DOHH2 (cell line): ENCODE results near the gene DNMT1.
A peak's percentile ranks its signal among the peaks of the same experiment; 100 is the strongest.

ENCODE experiments used
- H3F3A ChIP-seq: fragments of 200-600 bp; sonication (generic), shearing (Covaris generic); 2 replicates; pipeline ENCODE4 v1.6.0; 2016; ENCODE audit warnings: antibody characterized with exemption, mild to moderate bottlenecking; ENCODE audit not compliant: control insufficient read depth, insufficient read depth
- H3K27ac ChIP-seq: fragments of 200-600 bp; sonication (generic); 2 replicates; pipeline ENCODE4 v1.5.1; 2014; ENCODE audit warnings: low read depth, mild to moderate bottlenecking, low read length, moderate library complexity
- H3K27me3 ChIP-seq: fragments of 200-600 bp; sonication (generic); 2 replicates; pipeline ENCODE4 v1.6.1; 2014; ENCODE audit warnings: mild to moderate bottlenecking, low read length, mixed read lengths; ENCODE audit not compliant: control insufficient read depth
- H3K36me3 ChIP-seq: fragments of 200-600 bp; sonication (generic); 2 replicates; pipeline ENCODE4 v1.6.1; 2014; ENCODE audit warnings: mild to moderate bottlenecking, low read length, moderate library complexity, mixed read lengths; ENCODE audit not compliant: control insufficient read depth
- H3K4me1 ChIP-seq: fragments of 200-600 bp; sonication (generic); 2 replicates; pipeline ENCODE4 v1.6.1; 2014; ENCODE audit warnings: mild to moderate bottlenecking, low read length, mixed read lengths; ENCODE audit not compliant: control insufficient read depth
- H3K4me2 ChIP-seq: fragments of 200-600 bp; sonication (generic); 2 replicates; pipeline ENCODE4 v1.6.0; 2014; ENCODE audit warnings: mild to moderate bottlenecking, low read length, moderate library complexity
- H3K4me3 ChIP-seq: fragments of 200-600 bp; sonication (generic); 2 replicates; pipeline ENCODE4 v1.5.1; 2014; ENCODE audit warnings: mild to moderate bottlenecking, low read length, mixed read lengths
- H3K79me2 ChIP-seq: fragments of 200-600 bp; sonication (generic); 2 replicates; pipeline ENCODE4 v1.6.1; 2014; ENCODE audit warnings: mild to moderate bottlenecking, low read length, mixed read lengths; ENCODE audit not compliant: control insufficient read depth
- H3K9me2 ChIP-seq: fragments of 200-600 bp; sonication (generic); replicated peaks from 2 replicates; pipeline ENCODE4 v1.6.1; 2014; ENCODE audit warnings: mild to moderate bottlenecking, low read length, mixed read lengths; ENCODE audit not compliant: control insufficient read depth
- H3K9me3 ChIP-seq: fragments of 200-600 bp; sonication (generic); 2 replicates; pipeline ENCODE4 v1.6.1; 2014; ENCODE audit warnings: antibody characterized with exemption, low read length, mixed read lengths; ENCODE audit not compliant: control insufficient read depth, insufficient read depth
- H4K20me1 ChIP-seq: fragments of 200-600 bp; sonication (generic); 2 replicates; pipeline ENCODE4 v1.6.0; 2014; ENCODE audit warnings: low read depth, mild to moderate bottlenecking, antibody characterized with exemption, low read length, moderate library complexity; ENCODE audit not compliant: control insufficient read depth, insufficient read depth
- CTCF ChIP-seq: fragments of 200-600 bp; sonication (generic); IDR thresholded peaks from one replicate; pipeline ENCODE4 v1.5.1; 2014; ENCODE audit warnings: antibody characterized with exemption, mild to moderate bottlenecking, low read depth, low read length; ENCODE audit not compliant: poor library complexity, severe bottlenecking
- EZH2phosphoT487 ChIP-seq: fragments of 200-600 bp; sonication (generic); IDR thresholded peaks from 2 replicates; pipeline ENCODE4 v1.6.1; 2017; ENCODE audit warnings: borderline replicate concordance, mild to moderate bottlenecking, antibody characterized with exemption, low read length, moderate library complexity, mixed read lengths

DNMT1 gene

GRCh38 chr19:10110076-10110971 is 84.4 kb downstream of the DNMT1 start:
- H3K27me3 ChIP-seq, result no peaks in the 10 kb centered on the region
- H3K79me2 ChIP-seq, result peaks cover 40% of the 10 kb centered on the region
- no peak overlapping the region for H3K27ac ChIP-seq
- H4K20me1 ChIP-seq, result no peaks in the 10 kb centered on the region
- peaks cover 74% of the 10 kb centered on the region for H3K36me3 ChIP-seq
- no peaks in the 10 kb centered on the region for H3K9me3 ChIP-seq
- H3K4me2 ChIP-seq, result peak overlapping the region; percentile 34
- H3K9me2 ChIP-seq, result no peaks in the 10 kb centered on the region
- H3F3A ChIP-seq, result peaks cover 50% of the 10 kb centered on the region
- TF ChIP-seq CTCF (no peak), EZH2phosphoT487 (no peak)
- H3K4me3 ChIP-seq, result no peak overlapping the region
- H3K4me1 ChIP-seq, result peaks cover 66% of the 10 kb centered on the region

GRCh38 chr19:10109528-10109927 is 85.2 kb downstream of the DNMT1 start:
- Histone ChIP-seq H3K9me3 (no peaks in the 10 kb centered on the region), H3K27me3 (no peaks in the 10 kb centered on the region), H3K27ac (no peak overlapping the region), H4K20me1 (no peaks in the 10 kb centered on the region), H3K79me2 (peaks cover 40% of the 10 kb centered on the region), H3F3A (peaks cover 58% of the 10 kb centered on the region), H3K4me1 (peaks cover 74% of the 10 kb centered on the region), H3K4me3 (no peak overlapping the region), H3K9me2 (no peaks in the 10 kb centered on the region), H3K36me3 (peaks cover 67% of the 10 kb centered on the region), H3K4me2 (no peak overlapping the region)
- TF ChIP-seq EZH2phosphoT487 (no peak), CTCF (no peak)

- no peaks in the 10 kb centered on the region for H3K9me3 ChIP-seq
- H3K36me3 ChIP-seq, result peaks cover 57% of the 10 kb centered on the region
- H3K79me2 ChIP-seq, result peaks cover 45% of the 10 kb centered on the region
- H4K20me1 ChIP-seq, result no peaks in the 10 kb centered on the region
- TF ChIP-seq CTCF (no peak), EZH2phosphoT487 (no peak)
- peak overlapping the region; percentile 96 for H3K27ac ChIP-seq
- no peaks in the 10 kb centered on the region for H3K27me3 ChIP-seq
- peaks cover 70% of the 10 kb centered on the region for H3F3A ChIP-seq
- peaks cover 84% of the 10 kb centered on the region for H3K4me1 ChIP-seq
- H3K9me2 ChIP-seq, result no peaks in the 10 kb centered on the region
- H3K4me3 ChIP-seq, result peak overlapping the region; percentile 86
- peak overlapping the region; percentile 77 for H3K4me2 ChIP-seq
These were observed 86.9 kb downstream of the DNMT1 start for GRCh38 chr19:10107817-10108367.
